Mesenchymal stem cell (in vitro differentiated cells and primary cell): Measurements from ENCODE around the gene ZKSCAN1.

ENCODE experiments used
- DNase-seq: peaks from one replicate; pipeline ENCODE4 v3.0.0-alpha.2; 2013
- H2AFZ ChIP-seq: one replicate; pipeline ENCODE4 v1.6.1; 2013; ENCODE audit warnings: low read depth, mild to moderate bottlenecking, control low read depth, inconsistent platforms, low read length, moderate library complexity
- H2AK5ac ChIP-seq: 2 replicates; pipeline ENCODE4 v1.6.1; 2013; ENCODE audit warnings: low read length, moderate library complexity, mild to moderate bottlenecking, inconsistent platforms; ENCODE audit not compliant: severe bottlenecking
- H2BK120ac ChIP-seq: one replicate; pipeline ENCODE4 v1.6.1; 2013; ENCODE audit warnings: low read depth, mild to moderate bottlenecking, inconsistent platforms, low read length, moderate library complexity
- H2BK12ac ChIP-seq, 2 experiments: one replicate each; pipeline ENCODE4 v1.6.1; 2013; ENCODE audit warnings: inconsistent platforms in 2 of 2, low read length in 2 of 2, mild to moderate bottlenecking in 2 of 2, moderate library complexity in 2 of 2, control low read depth in 1 of 2
- H2BK15ac ChIP-seq: one replicate; pipeline ENCODE4 v1.6.1; 2013; ENCODE audit warnings: mild to moderate bottlenecking, low read depth, inconsistent platforms; ENCODE audit not compliant: poor library complexity, severe bottlenecking
- H2BK5ac ChIP-seq: 2 replicates; pipeline ENCODE4 v1.6.1; 2013; ENCODE audit warnings: low read depth, mild to moderate bottlenecking, low read length, control low read depth, inconsistent platforms; ENCODE audit not compliant: poor library complexity, severe bottlenecking
- H3K14ac ChIP-seq, 2 experiments: one replicate each; pipeline ENCODE4 v1.6.1; 2013; ENCODE audit warnings: inconsistent platforms in 2 of 2, low read length in 2 of 2, control low read depth in 1 of 2, mild to moderate bottlenecking in 1 of 2, moderate library complexity in 1 of 2
- H3K18ac ChIP-seq, 2 experiments: one replicate each; pipeline ENCODE4 v1.6.1; 2013; ENCODE audit warnings: inconsistent platforms in 2 of 2, low read length in 2 of 2, control low read depth in 1 of 2, low read depth in 1 of 2, mild to moderate bottlenecking in 1 of 2
- H3K23ac ChIP-seq, 2 experiments: one replicate each; pipeline ENCODE4 v1.6.1; 2013; ENCODE audit warnings: inconsistent platforms in 2 of 2, low read length in 2 of 2, mild to moderate bottlenecking in 2 of 2, moderate library complexity in 2 of 2, control low read depth in 1 of 2
- H3K27ac ChIP-seq: 2 replicates; pipeline ENCODE4 v1.5.1; 2013; ENCODE audit warnings: mild to moderate bottlenecking, moderate library complexity, low read length, control low read depth, inconsistent platforms; ENCODE audit not compliant: poor library complexity, severe bottlenecking
- H3K27me3 ChIP-seq, 2 experiments: 2 replicates each; pipeline versions ENCODE4 v1.6.1 to v1.7.0; 2013; ENCODE audit warnings: low read length in 2 of 2, mild to moderate bottlenecking in 2 of 2, moderate library complexity in 2 of 2, control low read depth in 1 of 2, inconsistent platforms in 1 of 2; ENCODE audit not compliant: control insufficient read depth in 1 of 2, insufficient read depth in 1 of 2
- H3K36me3 ChIP-seq, 2 experiments: 2 replicates each; pipeline versions ENCODE4 v1.6.1 to v1.7.0; 2013; ENCODE audit warnings: low read length in 2 of 2, control low read depth in 1 of 2, inconsistent platforms in 1 of 2, low read depth in 1 of 2, mild to moderate bottlenecking in 1 of 2; ENCODE audit not compliant: insufficient read depth in 2 of 2, control insufficient read depth in 1 of 2
- H3K4ac ChIP-seq, 2 experiments: one replicate each; pipeline ENCODE4 v1.6.1; 2013; ENCODE audit warnings: inconsistent platforms in 2 of 2, low read length in 2 of 2, mild to moderate bottlenecking in 2 of 2, moderate library complexity in 2 of 2, control low read depth in 1 of 2, low read depth in 1 of 2
- H3K4me1 ChIP-seq: 2 replicates; pipeline ENCODE4 v1.6.1; 2013; ENCODE audit warnings: low read depth, low read length, control low read depth; ENCODE audit not compliant: control insufficient read depth, insufficient read depth
- H3K4me2 ChIP-seq: 2 replicates; pipeline ENCODE4 v1.6.1; 2013; ENCODE audit warnings: low read length, mild to moderate bottlenecking, inconsistent platforms; ENCODE audit not compliant: poor library complexity, severe bottlenecking
- H3K4me3 ChIP-seq, 2 experiments: 2 replicates each; pipeline versions ENCODE4 v1.5.1 to v1.7.0; 2013; ENCODE audit warnings: low read length in 2 of 2, mild to moderate bottlenecking in 2 of 2, control low read depth in 1 of 2, low read depth in 1 of 2; ENCODE audit not compliant: insufficient read depth in 1 of 2
- H3K79me1 ChIP-seq: replicated peaks from 2 replicates; pipeline ENCODE4 v1.6.1; 2013; ENCODE audit warnings: mild to moderate bottlenecking, control low read depth, low read length, inconsistent platforms; ENCODE audit not compliant: poor library complexity, severe bottlenecking
- H3K9ac ChIP-seq: 2 replicates; pipeline ENCODE4 v1.7.0; 2013; ENCODE audit warnings: mild to moderate bottlenecking, low read length, moderate library complexity
- H3K9me3 ChIP-seq: 2 replicates; pipeline ENCODE4 v1.7.0; 2013; ENCODE audit warnings: mild to moderate bottlenecking, low read length; ENCODE audit not compliant: control insufficient read depth
- H4K8ac ChIP-seq: one replicate; pipeline ENCODE4 v1.6.1; 2013; ENCODE audit warnings: inconsistent platforms, mild to moderate bottlenecking, low read length, moderate library complexity
- H4K91ac ChIP-seq: one replicate; pipeline ENCODE4 v1.6.1; 2013; ENCODE audit warnings: mild to moderate bottlenecking, low read length, inconsistent platforms
- WGBS: methylation state at CpG from one replicate; pipeline ENCODE4 v1.1.7; 2013; ENCODE audit warnings: mixed read lengths; 5-methylcytosine and 5-hydroxymethylcytosine counted together

The ZKSCAN1 gene

GRCh38 chr7:100053215-100053614, 37.8 kb downstream of the ZKSCAN1 start:
- Histone ChIP-seq H3K23ac (no peak overlapping the region), H4K8ac (no peak overlapping the region), H3K4me3 (no peak overlapping the region), H3K27me3 (no peaks in the 10 kb centered on the region), H3K4me2 (no peak overlapping the region), H4K91ac (no peak overlapping the region), H3K4me1 (peaks cover 8% of the 10 kb centered on the region), H2AK5ac (no peak overlapping the region), H3K79me1 (peaks cover 27% of the 10 kb centered on the region), H2BK5ac (no peak overlapping the region), H2BK120ac (no peak overlapping the region), H3K14ac (no peak overlapping the region), H3K9me3 (no peaks in the 10 kb centered on the region), H3K9ac (no peak overlapping the region), H2BK12ac (no peak overlapping the region), H3K36me3 (peaks cover 18 to 19% of the 10 kb centered on the region in 2 experiments), H3K27ac (no peak overlapping the region), H3K4ac (no peak overlapping the region), H3K18ac (no peak overlapping the region), H2AFZ (no peak overlapping the region), H2BK15ac (no peak overlapping the region)
- 88% methylated on average over 2 of the region's 3 CpGs for WGBS
- DNase-seq: peak; percentile 80

DNA sequence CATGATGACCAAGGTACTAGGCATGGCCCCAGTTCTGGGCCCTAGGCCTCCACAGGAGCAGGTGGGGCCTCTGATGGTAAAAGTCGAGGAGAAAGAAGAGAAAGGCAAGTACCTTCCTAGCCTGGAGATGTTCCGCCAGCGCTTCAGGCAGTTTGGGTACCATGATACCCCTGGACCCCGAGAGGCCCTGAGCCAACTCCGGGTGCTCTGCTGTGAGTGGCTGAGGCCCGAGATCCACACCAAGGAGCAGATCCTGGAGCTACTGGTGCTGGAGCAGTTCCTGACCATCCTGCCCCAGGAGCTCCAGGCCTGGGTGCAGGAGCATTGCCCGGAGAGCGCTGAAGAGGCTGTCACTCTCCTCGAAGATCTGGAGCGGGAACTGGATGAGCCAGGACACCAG, 41.6 kb downstream of the ZKSCAN1 start:
- no peak overlapping the region for H2BK120ac ChIP-seq
- no peak overlapping the region for H4K8ac ChIP-seq
- H3K4me1 ChIP-seq: no peaks in the 10 kb centered on the region
- no peak overlapping the region for H3K4me3 ChIP-seq
- peaks cover 36% of the 10 kb centered on the region for H3K79me1 ChIP-seq
- no peaks in the 10 kb centered on the region for H3K27me3 ChIP-seq
- H3K23ac ChIP-seq: no peak overlapping the region
- DNase-seq: no peak
- no peak overlapping the region for H4K91ac ChIP-seq
- H2AK5ac ChIP-seq: no peak overlapping the region
- no peaks in the 10 kb centered on the region for H3K9me3 ChIP-seq
- no peak overlapping the region for H2BK12ac ChIP-seq
- no peak overlapping the region for H3K9ac ChIP-seq
- peak overlapping the region in 1 of 2 experiments; percentile 62 for H3K4ac ChIP-seq
- no peak overlapping the region for H3K27ac ChIP-seq
- H2AFZ ChIP-seq: no peak overlapping the region
- peaks cover 42 to 49% of the 10 kb centered on the region in 2 experiments for H3K36me3 ChIP-seq
- no peak overlapping the region for H3K18ac ChIP-seq
- H3K4me2 ChIP-seq: no peak overlapping the region
- no peak overlapping the region for H2BK5ac ChIP-seq
- no peak overlapping the region for H3K14ac ChIP-seq
- 96% methylated on average over 10 of the region's 10 CpGs for WGBS
- H2BK15ac ChIP-seq: peak overlapping the region; percentile 67

GRCh38 chr7:100059251-100059739, 43.9 kb downstream of the ZKSCAN1 start:
- Histone ChIP-seq H4K8ac (no peak overlapping the region), H3K27ac (no peak overlapping the region), H3K4ac (no peak overlapping the region), H2BK15ac (no peak overlapping the region), H4K91ac (no peak overlapping the region), H3K18ac (no peak overlapping the region), H3K27me3 (no peaks in the 10 kb centered on the region), H2AK5ac (no peak overlapping the region), H3K4me3 (no peak overlapping the region), H2AFZ (no peak overlapping the region), H2BK120ac (no peak overlapping the region), H2BK12ac (no peak overlapping the region), H3K4me2 (no peak overlapping the region), H2BK5ac (no peak overlapping the region), H3K23ac (no peak overlapping the region), H3K9me3 (no peaks in the 10 kb centered on the region), H3K9ac (no peak overlapping the region), H3K4me1 (no peaks in the 10 kb centered on the region), H3K14ac (no peak overlapping the region), H3K79me1 (peaks cover 28% of the 10 kb centered on the region), H3K36me3 (peaks cover 54 to 62% of the 10 kb centered on the region in 2 experiments)
- no peak for DNase-seq
- WGBS: over 99% methylated on average over 5 of the region's 5 CpGs

- Histone ChIP-seq H3K27me3 (no peaks in the 10 kb centered on the region), H3K36me3 (peaks cover 66 to 69% of the 10 kb centered on the region in 2 experiments), H3K9ac (no peak overlapping the region), H2AFZ (no peak overlapping the region), H3K4ac (no peak overlapping the region), H3K4me2 (no peak overlapping the region), H3K4me3 (no peak overlapping the region), H4K8ac (no peak overlapping the region), H3K27ac (no peak overlapping the region), H2BK12ac (no peak overlapping the region), H3K18ac (no peak overlapping the region), H3K9me3 (no peaks in the 10 kb centered on the region), H3K79me1 (peaks cover 26% of the 10 kb centered on the region), H2BK15ac (no peak overlapping the region), H3K14ac (no peak overlapping the region), H2AK5ac (no peak overlapping the region), H2BK120ac (no peak overlapping the region), H2BK5ac (no peak overlapping the region), H3K4me1 (no peaks in the 10 kb centered on the region), H4K91ac (no peak overlapping the region), H3K23ac (peak overlapping the region in 1 of 2 experiments; percentile 83)
- DNase-seq: no peak
- WGBS: 97% methylated on average over 11 of the region's 11 CpGs
Measured at GRCh38 chr7:100061518-100062193, 46.3 kb downstream of the ZKSCAN1 start.
